Cardiac septum (tissue), 1 donor: ENCODE data around the gene MTRF1. TPM values are rescaled to one million over a fixed set of nuclear protein-coding genes. Genes with fewer than 3 reads are reported as not detected.
"Not testable (repeated sequence)": the region's sequence is repeated elsewhere in the genome, so short reads cannot be mapped to it uniquely, and the experiment has no call there.

Experiments
- DNase-seq: peaks from one replicate; pipeline ENCODE4 v3.0.0-alpha.2; 2020; ENCODE audit warnings: low spot score
- intact Hi-C: fragments of 100-400 bp; cut with DNase I; formaldehyde crosslinking; loops from one replicate; pipeline ENCODE4 v1.14.0; 2022
- total RNA-seq: library from RNA; stranded (reverse); fragmentation: NEBNext Ultra II Directional; extraction: Animal tissue kit (Norgen Biotek cat#: 25700); gene quantifications from one replicate; pipeline ENCODE4 v1.2.1, GENCODE V29; 2021
- donor health status: DM: no; HTN: no; CAD: no.

Gene MTRF1
- total RNA-seq, 1 donor from 2014 or later = 8.5 TPM

- intact Hi-C loops = loop anchor here (1.0 kb wide), 1 partner anchor 62 kb away; the partner anchor contains the start of gene KBTBD6
These were observed 69.2 kb downstream of the MTRF1 start, which contains the start of gene KBTBD7 for GRCh38 chr13:41193919-41194824. TSS of gene KBTBD7 (minus strand) at chr13:41194569. CDS start at chr13:41194257, 312 bp downstream.

GRCh38 chr13:41193469-41193868 lies 69.9 kb downstream of the MTRF1 start:
- intact Hi-C loops = no loop called here
- DNase-seq = no peak

More at GRCh38 chr13:41193919-41194824, 69.2 kb downstream of the MTRF1 start, which contains the start of gene KBTBD7:
- DNase-seq = peak; percentile 98

- DNase-seq = no peak
- intact Hi-C loops = no loop called here
These were observed 74.8 kb downstream of the MTRF1 start for GRCh38 chr13:41188584-41188983.

GRCh38 chr13:41186481-41186880 lies 76.9 kb downstream of the MTRF1 start:
- no peak for DNase-seq
- intact Hi-C loops = no loop called here

GRCh38 chr13:41182231-41182630 lies 81.1 kb downstream of the MTRF1 start:
- no peak for DNase-seq
- intact Hi-C loops = no loop called here

- DNase-seq = no peak
- intact Hi-C loops = no loop called here
These were observed 83.7 kb downstream of the MTRF1 start for GRCh38 chr13:41179593-41180250.

GRCh38 chr13:41178040-41178439 lies 85.3 kb downstream of the MTRF1 start:
- intact Hi-C loops = no loop called here
- no peak for DNase-seq

GRCh38 chr13:41177616-41178015 lies 85.8 kb downstream of the MTRF1 start:
- intact Hi-C loops = no loop called here
- no peak for DNase-seq

- DNase-seq, intact Hi-C loops: not testable (repeated sequence)
These were observed 87.8 kb downstream of the MTRF1 start for GRCh38 chr13:41175576-41175975.

Other genes starting within 250 kb of the MTRF1 start
- gene ELF1, start 244.3 kb downstream of the MTRF1 start, total RNA-seq = 36.6 TPM
- 18.1 TPM for gene WBP4, start 202.1 kb downstream of the MTRF1 start, total RNA-seq
- gene KBTBD6, start 130.8 kb downstream of the MTRF1 start, total RNA-seq = 5.1 TPM
- 5.0 TPM for gene KBTBD7, start 69.0 kb downstream of the MTRF1 start, total RNA-seq
- 10.2 TPM for gene NAA16, start 47.7 kb upstream of the MTRF1 start, total RNA-seq
- gene RGCC, start 194.0 kb upstream of the MTRF1 start, total RNA-seq = 41.4 TPM